ENCODE results near the gene TRIM24.

DNA sequence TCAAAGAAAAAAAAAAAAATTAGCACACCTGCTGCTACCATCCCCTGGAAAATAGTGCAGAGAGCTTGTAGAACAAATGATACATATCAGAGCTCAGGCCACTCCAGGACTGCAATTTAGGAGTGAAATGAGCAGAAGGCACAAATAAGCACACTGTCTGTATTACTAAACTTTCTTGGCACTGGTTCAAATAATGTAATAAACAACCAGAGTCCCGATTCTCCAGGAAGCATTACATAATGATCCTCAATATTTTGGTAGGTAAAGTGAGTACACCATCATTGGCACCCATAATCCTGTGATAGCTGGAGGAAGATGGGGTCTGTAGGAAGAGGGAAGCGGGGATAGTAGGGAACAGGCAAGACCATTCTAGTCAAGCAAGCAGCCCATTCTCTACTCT lies 166.8 kb downstream of the TRIM24 start:
- TF ChIP-seq, protein P1, sequence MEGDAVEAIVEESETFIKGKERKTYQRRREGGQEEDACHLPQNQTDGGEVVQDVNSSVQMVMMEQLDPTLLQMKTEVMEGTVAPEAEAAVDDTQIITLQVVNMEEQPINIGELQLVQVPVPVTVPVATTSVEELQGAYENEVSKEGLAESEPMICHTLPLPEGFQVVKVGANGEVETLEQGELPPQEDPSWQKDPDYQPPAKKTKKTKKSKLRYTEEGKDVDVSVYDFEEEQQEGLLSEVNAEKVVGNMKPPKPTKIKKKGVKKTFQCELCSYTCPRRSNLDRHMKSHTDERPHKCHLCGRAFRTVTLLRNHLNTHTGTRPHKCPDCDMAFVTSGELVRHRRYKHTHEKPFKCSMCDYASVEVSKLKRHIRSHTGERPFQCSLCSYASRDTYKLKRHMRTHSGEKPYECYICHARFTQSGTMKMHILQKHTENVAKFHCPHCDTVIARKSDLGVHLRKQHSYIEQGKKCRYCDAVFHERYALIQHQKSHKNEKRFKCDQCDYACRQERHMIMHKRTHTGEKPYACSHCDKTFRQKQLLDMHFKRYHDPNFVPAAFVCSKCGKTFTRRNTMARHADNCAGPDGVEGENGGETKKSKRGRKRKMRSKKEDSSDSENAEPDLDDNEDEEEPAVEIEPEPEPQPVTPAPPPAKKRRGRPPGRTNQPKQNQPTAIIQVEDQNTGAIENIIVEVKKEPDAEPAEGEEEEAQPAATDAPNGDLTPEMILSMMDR (conservative IDR thresholded peaks at IDR 0.05; ENCODE audit: low read depth, low read length): no peak
- no peak for TF ChIP-seq EZH2 (IDR thresholded peaks at IDR 0.05; ENCODE audit: borderline replicate concordance, low read depth, low read length, poor library complexity, severe bottlenecking)

Measured in A673 (cell line).